Ishikawa (cell line): Measurements from ENCODE around the gene SLC40A1.

Source experiments
- CREB1 ChIP-seq: IDR thresholded peaks from 2 replicates; pipeline ENCODE4 v1.6.1; 2012; ENCODE audit warnings: low read depth
- EGR1 ChIP-seq: IDR thresholded peaks from 2 replicates; pipeline ENCODE4 v1.6.1; 2012
- EP300 ChIP-seq: IDR thresholded peaks from 2 replicates; pipeline ENCODE4 v1.6.1; 2012; ENCODE audit warnings: borderline replicate concordance
- FOXM1 ChIP-seq: IDR thresholded peaks from 2 replicates; pipeline ENCODE4 v1.6.1; 2012; ENCODE audit warnings: low read depth, borderline replicate concordance
- MAX ChIP-seq: IDR thresholded peaks from 2 replicates; pipeline ENCODE4 v1.6.1; 2012
- NFIC ChIP-seq: IDR thresholded peaks from 2 replicates; pipeline ENCODE4 v1.6.1; 2012
- RAD21 ChIP-seq: IDR thresholded peaks from 2 replicates; pipeline ENCODE4 v1.6.1; 2012; ENCODE audit warnings: low read depth
- REST ChIP-seq: IDR thresholded peaks from 2 replicates; pipeline ENCODE4 v1.6.1; 2012; ENCODE audit warnings: low read depth, mild to moderate bottlenecking
- TAF1 ChIP-seq: IDR thresholded peaks from 2 replicates; pipeline ENCODE4 v1.6.1; 2012; ENCODE audit warnings: low read depth, mild to moderate bottlenecking
- TEAD4 ChIP-seq: IDR thresholded peaks from 2 replicates; pipeline ENCODE4 v1.6.1; 2012
- YY1 ChIP-seq: IDR thresholded peaks from 2 replicates; pipeline ENCODE4 v1.6.1; 2012; ENCODE audit warnings: low read depth
- ZBTB7A ChIP-seq: IDR thresholded peaks from 2 replicates; pipeline ENCODE4 v1.6.1; 2012; ENCODE audit warnings: low read depth

DNA sequence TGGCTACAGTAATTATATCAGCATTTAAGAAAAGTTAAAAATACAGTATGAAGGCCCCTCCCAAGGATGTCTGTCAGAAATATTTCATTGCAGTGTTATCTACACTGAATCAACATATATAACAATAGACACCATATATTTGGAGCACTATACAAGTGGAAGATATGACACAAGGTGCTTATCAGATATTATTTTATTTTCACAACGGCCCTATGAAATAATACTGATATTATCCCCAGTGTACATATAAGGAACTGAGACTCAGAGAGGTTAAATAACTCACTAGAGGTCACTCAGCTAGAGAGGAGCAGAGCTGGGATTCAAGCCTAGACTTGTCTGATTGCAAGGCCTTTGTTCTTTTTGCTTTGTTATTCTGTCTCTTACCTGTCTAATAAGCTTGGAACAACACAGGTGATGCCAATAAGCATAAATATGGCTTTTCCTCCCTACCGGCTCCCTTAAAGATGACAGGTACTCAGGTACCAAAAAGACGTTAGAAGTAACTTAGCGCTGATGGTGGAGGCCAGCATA lies 4.7 kb upstream of the SLC40A1 start:
- TF ChIP-seq REST = no peak
- no peak for TF ChIP-seq TAF1
- TF ChIP-seq TEAD4 = no peak
- TF ChIP-seq CREB1 = no peak
- TF ChIP-seq RAD21 = no peak
- TF ChIP-seq MAX = no peak
- TF ChIP-seq ZBTB7A = no peak
- no peak for TF ChIP-seq NFIC
- no peak for TF ChIP-seq EP300
- TF ChIP-seq YY1 = no peak
- TF ChIP-seq EGR1 = no peak
- no peak for TF ChIP-seq FOXM1
